ENCODE results near the gene NRROS.

The NRROS gene

GRCh38 chr3:196694941-196695848, 55.7 kb downstream of the NRROS start:
- no peak for DNase-seq (ENCODE audit: low read depth)
- no peak for TF ChIP-seq CTCF (conservative IDR thresholded peaks at IDR 0.05; ENCODE audit: low read length)
- H3K4me3 ChIP-seq (ENCODE audit: low read length), result no peak overlapping the region

- no peak for DNase-seq (ENCODE audit: low read depth)
- no peak overlapping the region for H3K4me3 ChIP-seq (ENCODE audit: low read length)
- TF ChIP-seq CTCF (conservative IDR thresholded peaks at IDR 0.05; ENCODE audit: low read length), result no peak
Measured at GRCh38 chr3:196695849-196696226, 56.3 kb downstream of the NRROS start.

GRCh38 chr3:196697270-196697669, 57.8 kb downstream of the NRROS start:
- TF ChIP-seq CTCF (conservative IDR thresholded peaks at IDR 0.05; ENCODE audit: low read length), result no peak
- no peak overlapping the region for H3K4me3 ChIP-seq (ENCODE audit: low read length)
- DNase-seq (ENCODE audit: low read depth), result no peak

GRCh38 chr3:196699749-196700148, 60.3 kb downstream of the NRROS start:
- H3K4me3 ChIP-seq (ENCODE audit: low read length), result no peak overlapping the region
- no peak for TF ChIP-seq CTCF (conservative IDR thresholded peaks at IDR 0.05; ENCODE audit: low read length)
- DNase-seq (ENCODE audit: low read depth), result no peak

- TF ChIP-seq CTCF (conservative IDR thresholded peaks at IDR 0.05; ENCODE audit: low read length), result no peak
- H3K4me3 ChIP-seq (ENCODE audit: low read length), result no peak overlapping the region
- no peak for DNase-seq (ENCODE audit: low read depth)
Measured at GRCh38 chr3:196700801-196701200, 61.3 kb downstream of the NRROS start.

- H3K4me3 ChIP-seq (ENCODE audit: low read length), result no peak overlapping the region
- DNase-seq (ENCODE audit: low read depth), result no peak
- TF ChIP-seq CTCF (conservative IDR thresholded peaks at IDR 0.05; ENCODE audit: low read length), result no peak
Measured at GRCh38 chr3:196706327-196706726, 66.8 kb downstream of the NRROS start.

GRCh38 chr3:196706731-196707130, 67.2 kb downstream of the NRROS start:
- TF ChIP-seq CTCF (conservative IDR thresholded peaks at IDR 0.05; ENCODE audit: low read length), result no peak
- no peak for DNase-seq (ENCODE audit: low read depth)
- H3K4me3 ChIP-seq (ENCODE audit: low read length), result no peak overlapping the region
